Measurements from ENCODE around the gene RLN2.

Gene RLN2

GRCh38 chr9:5265939-5266338, 38.6 kb downstream of the RLN2 start:
- no peak for DNase-seq

DNA sequence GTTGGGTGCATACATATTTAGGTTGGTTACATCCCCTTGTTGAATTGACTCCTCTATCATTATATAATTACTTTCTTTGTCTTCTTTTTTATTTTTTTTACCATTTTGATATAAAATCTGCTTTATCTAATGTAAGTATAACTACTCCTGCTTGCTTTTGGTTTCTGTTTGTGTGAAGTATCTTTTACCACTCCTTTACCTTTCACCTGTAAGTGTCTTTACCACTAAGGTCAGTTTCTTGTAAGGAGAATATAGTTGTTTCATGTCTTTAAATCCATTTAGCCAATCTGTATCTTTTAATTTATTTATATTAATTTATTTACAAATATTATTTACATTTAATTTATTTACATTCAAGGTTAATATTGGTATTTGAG, 40.3 kb downstream of the RLN2 start:
- DNase-seq = no peak

DNA sequence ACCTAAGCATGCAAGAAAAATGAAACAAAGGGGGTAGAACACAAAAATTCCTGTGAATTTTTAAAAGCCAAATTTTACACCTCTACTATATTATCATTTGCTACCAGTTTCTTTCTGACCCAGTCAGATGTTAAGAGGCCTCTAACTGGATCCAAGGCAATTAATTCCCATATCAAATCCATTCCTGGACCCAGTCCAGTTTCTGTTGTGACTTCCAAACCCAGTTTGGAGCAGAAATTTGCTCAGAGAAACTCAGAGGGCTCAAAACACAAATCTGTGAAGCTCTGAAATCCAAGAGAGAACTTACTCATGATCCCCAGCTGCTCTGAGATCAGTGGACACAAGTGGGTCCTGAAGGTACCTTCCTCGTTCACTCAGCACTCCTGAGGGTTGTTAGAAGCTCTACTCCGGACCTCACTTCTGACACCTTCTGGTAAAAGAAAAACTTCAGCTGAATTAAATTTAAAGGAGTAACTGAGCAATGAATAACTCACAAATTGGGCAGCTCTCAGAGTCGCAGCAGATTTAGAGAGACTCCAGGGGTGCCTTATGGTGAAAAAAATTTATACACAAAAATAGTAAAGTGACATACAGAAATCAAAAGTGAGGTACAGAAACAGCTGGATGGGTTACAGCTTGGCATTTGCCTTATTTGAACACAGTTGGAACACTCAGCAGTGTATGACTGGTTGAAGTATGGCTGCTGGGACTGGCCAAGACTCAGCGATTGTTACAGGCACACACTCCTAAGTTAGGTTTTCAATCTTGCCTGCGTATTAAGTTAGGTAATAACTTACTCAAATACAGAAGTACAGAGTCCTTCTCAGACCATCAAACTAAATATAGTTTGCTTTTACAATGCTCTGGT, 40.9 kb downstream of the RLN2 start:
- DNase-seq = no peak

Measured in NCI-H2227 treated with DMSO at 0.1 percent for 48 hours (cell line).